Stimulated activated CD4-positive, alpha-beta T cell treated with anti-CD3 and anti-CD28 coated beads, Interleukin-1b, Interleukin-23, amount 100 ng/mL, for 24 hours (primary cell): ENCODE measurements around the gene TP73.
"Not testable (repeated sequence)": the region's sequence is repeated elsewhere in the genome, so short reads cannot be mapped to it uniquely, and the experiment has no call there.

Source experiments
- DNase-seq, 4 experiments: peaks; one replicate each; pipeline ENCODE4 v3.0.0-alpha.2; 2020; ENCODE audit warnings: low read depth in 4 of 4, low spot score in 1 of 4

Gene TP73

DNA sequence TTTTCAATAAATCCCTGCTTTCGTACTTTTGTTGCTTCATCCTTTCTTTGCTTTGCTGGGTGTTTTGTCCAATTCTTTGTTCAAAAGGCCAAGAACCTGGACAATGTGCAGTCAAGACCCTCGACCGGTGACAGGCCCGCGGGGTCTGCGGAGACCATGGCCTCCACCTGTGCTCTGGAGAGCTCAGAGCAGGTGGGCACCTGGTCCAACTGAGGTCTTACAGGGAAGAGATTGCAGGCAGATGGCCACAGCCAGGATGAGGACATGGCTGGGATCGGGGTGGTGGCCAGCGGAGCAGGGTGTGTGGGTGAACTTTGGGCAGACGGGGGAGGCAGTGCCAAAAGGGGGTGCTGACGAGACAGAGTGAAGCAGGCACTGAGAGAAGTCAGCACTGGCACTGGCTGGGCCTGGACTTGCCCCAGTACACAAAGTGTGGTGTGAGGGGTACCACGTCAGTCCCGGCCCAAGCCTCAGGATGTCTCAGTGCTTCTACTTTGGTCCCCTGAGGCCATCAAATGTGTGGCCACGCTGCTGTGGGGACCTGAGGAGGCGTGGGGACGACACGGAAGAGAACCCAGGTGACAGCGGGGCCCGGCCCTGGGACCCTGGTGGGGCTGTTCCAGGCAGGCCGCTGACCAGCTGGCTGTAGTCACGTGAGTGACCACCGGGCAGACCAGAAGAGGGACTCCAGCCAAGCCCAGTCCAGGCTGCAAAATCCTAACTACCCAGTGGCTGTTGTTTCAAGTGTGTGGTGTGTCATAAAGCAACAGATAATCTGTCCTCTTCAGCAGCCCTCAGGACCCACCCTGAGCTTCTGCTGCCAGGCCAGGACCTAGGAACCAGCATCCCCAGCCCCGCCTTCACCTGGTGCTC lies 89.5 kb downstream of the TP73 start:
- DNase-seq, result no peak

DNA sequence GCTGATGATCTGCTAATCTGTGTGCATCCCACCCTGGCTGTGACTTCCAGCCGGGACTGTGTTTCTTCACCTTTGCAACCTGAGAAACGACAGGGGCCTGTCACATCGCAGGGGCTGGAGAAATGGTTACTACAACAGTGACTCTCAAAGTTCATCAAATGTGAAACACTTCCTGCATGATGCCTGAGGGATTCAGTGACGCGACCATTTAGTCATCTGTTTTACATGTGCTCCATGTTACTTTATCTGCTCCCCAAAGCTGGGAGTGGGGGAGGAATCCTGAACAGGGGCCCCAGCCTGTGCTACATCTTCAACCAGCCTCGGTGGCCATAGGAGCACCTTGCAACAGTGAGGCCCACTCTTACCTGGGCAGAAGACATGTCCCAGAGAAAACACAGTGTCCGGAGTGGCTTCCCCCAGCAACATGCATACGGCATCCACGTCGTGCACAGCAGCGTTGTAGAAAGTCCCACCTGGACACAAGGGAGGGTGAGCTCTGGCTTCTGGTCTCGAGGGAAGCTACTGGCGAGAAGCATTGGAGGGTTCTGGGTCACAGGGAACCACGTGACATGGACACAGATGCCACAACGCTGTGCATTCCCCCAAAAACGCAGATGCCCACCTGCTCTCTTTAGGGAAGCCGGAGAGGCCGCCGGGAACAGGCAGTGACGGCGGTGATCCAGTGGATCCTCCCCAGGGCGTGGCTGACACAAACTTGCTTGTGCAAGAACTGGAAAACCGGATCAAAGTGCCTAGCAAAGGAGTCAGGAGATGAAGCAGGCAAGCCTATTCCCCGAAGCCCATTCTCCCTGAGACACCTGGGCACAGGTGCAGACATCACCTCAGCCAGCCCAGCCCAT lies 90.4 kb downstream of the TP73 start:
- DNase-seq, result no peak

DNA sequence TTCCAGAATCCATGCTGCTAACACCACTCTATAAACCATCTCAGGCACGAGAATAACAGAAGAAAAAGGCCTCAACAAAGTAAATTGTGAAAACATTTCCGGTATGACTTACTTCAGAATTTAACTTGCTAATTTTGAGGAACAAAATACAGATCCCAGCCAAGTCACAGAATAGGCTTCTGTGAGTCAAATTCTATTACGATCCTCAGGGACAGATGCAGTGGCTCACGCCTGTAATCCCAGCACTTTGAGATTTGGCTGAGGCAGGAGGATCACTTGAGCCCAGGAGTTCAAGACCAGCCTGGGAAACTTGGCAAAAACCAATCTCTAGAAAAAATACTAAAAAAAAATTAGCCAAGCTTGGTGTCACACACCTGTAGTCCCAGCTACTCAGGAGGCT lies 91.1 kb downstream of the TP73 start:
- DNase-seq, result no peak

DNA sequence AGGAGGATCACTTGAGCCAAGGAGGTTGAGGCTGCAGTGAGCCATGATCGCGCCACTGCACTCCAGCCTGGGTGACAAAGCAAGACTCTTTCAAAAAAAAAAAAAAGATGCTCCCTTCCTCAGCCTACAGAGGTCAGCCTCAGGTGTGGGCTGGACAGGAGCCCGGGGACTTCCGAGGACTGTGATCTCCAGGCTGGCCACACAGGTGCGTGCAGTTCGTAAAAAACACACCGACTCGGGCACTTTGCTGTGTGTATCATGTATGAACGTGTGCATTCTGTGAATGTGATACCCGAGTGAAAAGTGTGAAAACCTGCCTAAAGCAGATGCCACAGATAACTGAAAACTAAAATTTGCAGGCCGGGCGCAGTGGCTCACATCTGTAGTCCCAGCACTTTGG lies 91.5 kb downstream of the TP73 start:
- no peak for DNase-seq

DNA sequence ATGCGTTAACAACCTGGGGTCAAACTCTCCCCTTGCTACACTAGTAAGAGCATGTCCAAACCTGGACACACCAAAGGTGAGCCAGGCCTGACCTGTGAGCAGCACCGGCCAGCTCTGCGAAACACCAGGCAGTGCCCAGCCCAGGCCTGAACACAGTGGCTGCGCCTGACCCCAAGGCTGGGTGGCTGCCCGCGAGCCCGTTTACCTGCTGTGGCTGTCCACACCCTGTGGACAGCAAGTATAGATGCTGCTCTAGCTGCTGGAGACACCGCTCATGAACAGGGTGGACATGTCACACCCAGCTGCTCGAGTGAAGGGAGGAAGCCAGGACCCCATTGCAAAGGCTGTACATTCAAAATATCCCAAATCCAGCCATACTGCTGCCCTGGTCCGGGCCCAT lies 92.3 kb downstream of the TP73 start:
- no peak for DNase-seq

DNA sequence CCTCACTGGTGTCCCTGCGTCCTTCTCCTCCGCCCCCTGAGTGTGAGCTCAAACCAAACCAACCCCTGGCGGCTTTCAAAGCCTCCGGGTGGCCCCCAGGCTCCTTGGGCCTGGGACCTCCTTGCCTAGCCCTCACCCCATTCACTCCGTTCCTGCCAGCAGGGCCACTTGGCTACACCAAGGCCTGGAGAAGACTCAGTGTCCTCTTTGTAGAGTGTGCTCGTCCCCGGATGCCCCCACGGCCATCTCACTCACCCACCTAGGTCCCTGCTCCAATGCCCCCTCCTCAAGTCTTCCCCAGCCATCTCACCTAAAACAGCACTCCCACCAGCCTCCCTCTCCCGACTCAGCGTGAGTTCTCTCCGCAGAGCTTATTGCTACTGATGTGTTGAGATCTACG lies 92.8 kb downstream of the TP73 start:
- no peak for DNase-seq

DNA sequence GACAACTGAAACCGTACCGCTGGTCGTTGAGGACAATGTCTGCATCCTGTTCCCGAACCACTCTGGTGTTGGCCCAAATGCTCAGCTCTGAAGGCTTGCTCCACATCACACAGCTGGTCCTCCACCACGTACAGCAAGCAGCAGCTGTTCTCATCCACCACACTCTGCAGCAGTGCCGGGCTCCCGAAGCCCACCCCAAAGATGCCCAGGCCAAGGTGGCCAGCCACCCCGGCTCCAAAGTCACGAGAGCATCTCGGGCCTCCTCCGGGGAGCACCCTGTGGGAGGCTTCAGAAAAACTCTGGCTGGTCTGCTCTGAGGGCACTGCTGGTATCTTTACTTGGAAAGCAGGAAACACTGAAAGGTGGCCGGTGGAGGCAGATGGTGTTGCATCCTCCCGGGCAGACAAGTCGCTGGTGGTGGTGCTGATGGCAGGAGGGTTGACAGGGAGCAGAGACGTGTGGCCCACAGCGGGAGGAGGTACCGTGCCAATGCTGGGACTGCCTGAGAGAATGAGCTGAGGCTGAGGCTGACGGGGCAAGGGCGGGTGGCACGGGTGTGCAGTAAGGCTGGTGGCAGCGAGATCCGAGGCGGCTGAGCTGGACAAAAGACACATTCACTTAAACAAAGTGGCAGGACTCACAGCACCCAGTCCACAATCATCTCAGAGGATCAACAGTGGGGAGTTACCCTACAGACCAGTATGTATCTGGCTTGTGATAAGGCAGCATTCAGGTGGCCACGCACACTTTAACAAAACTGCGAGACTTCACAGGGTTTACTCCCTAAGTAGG lies 93.5 kb downstream of the TP73 start:
- DNase-seq, result no peak

DNA sequence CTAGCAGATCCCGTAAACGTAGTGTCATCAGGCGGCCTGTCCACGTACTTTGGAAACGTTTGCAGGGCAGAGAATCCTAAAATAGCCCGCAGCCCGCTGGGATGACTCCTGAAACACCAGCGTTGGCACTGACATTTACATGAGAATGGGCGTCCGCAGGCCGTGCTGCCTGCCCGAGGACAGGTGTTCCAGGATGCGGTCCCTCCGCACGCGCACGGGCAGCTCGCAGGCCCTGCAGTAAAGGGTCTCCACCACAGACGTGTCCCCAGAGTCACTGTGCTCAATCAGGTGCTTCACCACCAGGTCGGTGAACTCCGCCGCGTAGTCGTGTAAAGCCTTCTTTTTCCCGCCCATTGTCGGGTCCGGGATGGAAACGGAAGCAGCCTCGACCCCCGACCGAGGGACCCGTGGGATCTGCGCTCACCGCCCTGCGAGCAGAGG lies 94.1 kb downstream of the TP73 start:
- no peak for DNase-seq

DNA sequence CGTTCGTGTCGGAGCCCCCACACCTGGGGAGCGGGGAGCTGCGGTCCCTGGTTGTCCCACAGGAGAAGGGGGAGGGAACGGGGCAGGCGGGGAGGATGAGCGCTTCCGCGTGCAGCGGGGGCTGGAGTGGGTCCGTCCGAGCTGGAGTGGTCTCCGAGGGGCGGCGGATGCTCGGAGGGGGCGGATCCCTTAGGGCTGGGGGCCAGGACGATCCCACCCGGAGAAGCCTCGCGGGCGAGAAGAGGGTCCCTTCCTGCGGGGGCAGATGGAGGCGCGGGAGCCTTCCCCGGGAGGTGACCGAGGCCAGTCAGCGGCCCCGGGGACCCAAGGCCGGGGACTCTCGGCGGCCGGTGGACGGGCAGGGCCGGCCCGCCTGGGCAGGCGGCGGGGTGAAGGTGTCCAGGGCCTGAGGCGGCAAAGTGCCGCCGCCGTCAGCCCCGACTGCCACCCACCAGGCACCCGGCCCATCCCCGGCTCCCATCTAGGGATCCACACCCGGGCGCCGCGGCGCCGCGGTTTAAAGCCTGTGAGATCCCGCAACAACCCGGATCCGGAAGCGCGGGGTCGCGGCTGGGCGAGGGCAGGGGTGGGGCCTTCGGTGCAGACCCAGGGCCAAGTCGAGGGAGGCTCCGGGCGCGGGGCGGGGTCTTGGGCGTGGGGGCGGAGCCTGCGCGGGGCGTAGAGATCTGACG lies 94.7 kb downstream of the TP73 start:
- peak; percentile 81 to 91 (median 88) for DNase-seq

DNA sequence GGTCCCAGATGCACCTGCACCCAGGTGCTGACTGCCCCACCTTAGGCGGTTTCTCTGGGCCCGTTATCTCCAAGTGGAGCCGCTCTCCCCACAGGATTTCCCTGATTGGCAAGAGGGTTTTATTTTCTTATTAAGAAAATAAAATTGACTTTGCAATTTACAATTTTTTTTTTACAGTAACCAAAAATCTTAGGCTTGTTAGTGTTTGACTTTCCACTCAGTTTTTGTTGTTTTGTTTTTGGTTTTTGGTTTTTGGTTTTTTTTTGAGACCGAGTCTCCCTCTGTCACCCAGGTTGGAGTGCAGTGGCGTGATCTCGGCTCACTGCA lies 95.2 kb downstream of the TP73 start:
- no peak for DNase-seq

DNA sequence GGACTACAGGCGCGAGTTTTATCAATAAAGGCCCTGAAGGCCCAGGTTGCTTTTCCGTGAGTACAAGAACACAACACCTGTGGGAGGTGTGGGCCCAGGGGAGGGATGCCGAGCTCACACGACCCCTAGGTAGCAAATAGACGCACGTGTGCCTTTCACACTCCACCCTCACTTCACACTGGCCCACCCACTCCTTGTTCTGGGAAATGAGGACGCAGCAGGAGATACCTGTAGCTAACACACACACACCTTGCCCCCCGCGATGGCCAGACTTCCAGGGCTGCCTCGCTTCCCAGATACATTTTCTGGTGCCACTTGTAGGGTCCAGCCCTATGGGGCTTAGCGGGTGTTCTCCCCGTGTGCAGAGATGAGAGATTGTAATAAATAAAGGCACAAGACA lies 95.6 kb downstream of the TP73 start:
- DNase-seq, result no peak

DNA sequence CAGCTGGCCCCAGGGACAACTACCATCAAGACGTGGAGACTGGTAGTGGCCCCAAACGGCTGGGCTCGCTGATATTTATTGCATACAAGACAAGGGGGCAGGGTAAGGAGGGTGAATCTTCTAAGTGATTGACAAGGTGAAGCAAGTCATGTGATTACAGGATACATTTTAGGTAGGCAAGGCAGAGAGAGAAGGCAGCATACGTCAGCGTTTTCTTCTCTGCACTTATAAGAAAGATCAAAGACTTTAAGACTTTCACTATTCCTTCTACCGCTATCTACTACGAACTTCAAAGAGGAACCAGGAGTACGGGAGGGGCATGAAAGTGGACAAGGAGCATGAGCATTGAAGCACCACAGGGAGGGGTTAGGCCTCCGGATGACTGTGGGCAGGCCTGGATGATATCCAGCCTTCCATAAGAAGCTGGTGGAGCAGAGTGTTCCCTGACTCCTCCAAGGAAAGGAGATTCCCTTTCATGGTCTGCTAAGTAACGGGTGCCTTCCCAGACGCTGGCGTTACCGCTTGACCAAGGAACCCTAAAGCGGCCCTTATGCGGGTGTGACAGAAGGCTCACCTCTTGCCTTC lies 96.1 kb downstream of the TP73 start:
- DNase-seq, result not testable (repeated sequence)

DNA sequence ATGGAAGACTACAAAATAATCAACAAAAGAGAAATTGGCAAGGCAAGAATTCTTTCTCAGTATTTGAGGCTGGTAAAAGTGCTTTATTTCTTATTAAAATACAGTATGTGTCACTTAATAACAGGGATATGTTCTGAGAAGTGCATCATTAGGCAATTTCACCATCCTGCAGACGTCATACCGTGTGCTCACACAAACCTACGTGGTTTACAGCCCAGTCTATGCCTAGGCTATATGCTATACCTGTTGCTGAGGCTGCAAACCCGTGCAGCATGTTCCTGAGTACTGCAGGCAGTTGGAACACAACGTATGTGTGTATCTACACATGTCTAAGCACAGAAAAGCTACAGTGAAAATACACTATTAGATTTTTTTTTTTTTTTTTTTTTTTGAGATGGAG lies 97.2 kb downstream of the TP73 start:
- no peak for DNase-seq

DNA sequence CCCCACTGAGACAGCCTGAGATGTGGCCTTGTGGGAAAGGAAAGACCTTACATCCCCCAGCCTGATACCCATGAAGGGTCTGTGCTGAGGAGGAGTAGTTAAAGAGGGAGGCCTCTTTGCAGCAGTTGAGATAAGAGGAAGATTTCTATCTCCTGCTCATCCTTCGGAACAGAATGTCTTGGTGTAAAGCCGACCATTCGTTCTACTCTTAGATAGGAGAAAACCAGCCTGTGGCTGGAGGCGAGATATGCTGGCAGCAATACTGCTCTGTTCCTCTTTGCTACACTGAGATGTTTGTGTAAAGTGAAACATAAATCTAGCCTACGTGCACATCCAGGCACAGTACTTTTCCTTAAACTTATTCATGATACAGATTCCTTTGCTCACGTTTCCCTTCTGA lies 98.4 kb downstream of the TP73 start:
- no peak for DNase-seq

DNA sequence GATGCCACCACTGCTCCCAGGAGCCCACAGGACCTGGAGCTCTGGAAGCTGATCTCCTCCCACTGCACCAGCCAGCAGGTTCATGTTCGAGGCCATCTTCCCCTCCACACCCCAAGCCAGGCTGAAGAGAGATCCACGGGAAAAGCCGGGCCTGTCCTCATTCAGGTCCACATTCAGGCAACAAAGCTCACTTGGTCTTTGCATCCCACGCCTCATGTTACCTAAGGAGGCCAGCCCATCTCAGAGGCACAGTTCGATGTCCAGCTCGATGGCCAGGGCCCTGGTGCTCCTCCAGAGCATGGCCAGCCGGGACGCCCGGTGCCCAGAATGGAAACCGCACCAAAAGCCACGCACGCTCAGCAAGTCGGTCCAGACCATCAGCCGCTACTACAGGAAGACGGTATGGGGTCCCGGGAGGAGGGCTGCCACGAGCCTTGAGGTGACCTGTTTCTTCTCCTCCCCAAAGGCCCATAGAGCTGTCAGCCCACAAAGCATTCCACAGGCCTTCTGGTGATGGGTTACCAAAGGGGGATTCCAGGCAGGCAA lies 100.2 kb downstream of the TP73 start, which contains the start of gene CCDC27:
TSS of gene CCDC27 (plus strand) at position 51 of the 546 bp plus-strand sequence. CDS start at position 83, 32 bp downstream.
- no peak for DNase-seq

DNA sequence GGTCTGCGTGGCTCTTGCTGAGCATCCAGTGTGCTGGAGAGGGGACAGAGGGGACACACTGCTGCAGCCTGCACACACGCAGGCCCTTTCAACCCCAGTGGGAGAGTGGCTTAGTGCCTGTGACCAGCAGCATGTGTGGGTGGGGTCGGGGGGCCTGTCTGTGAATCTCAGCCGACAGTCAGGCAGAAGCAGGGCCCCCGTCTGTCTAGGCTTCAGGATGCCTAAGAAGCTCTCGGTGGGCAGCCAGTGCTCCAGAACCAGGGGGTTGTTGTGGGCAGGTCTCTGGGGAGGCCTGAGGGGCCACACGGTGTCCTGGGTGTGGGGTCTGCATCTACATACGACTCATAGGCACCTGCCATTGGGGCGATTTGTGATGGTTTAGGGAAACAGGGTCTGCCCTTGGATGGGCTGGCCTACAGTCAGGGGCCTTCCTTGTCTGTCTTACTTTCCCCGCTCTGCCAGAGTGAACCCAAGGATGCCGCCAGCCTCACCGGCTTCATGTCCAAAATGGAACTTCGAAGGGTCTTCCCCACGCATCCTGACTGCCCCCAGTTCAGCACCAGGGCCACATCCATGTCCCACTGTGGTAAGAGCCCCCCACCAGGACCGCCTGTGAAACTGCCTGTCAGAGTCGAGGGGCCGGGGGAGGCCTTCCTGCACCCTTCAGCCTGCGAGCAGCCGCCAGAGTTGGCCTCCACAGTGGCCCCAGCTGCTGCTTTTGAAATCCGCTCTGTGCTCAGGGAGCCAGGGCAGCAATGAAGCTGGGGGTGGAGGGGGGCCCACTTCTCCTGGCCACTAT lies 101.5 kb downstream of the TP73 start:
- no peak for DNase-seq

DNA sequence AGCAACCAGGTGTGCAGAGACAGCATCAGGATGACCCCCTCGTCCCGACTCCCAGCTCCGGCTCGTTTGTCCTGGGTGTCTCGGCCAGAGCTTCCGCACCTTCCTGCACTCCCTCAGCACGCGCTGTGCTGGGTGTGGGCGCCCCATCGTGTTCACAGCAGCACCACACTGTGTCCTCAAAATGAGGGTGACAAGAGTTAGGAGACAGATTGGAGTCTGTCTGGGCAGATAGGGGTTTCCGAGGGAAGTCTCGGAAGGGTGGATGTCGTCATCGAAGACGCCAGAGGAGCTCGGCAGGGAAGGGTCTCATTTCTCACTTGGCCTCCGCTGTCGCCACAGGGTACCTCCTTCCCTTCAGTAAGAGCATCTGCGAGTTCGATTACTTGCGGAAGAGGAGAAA lies 104.1 kb downstream of the TP73 start:
- DNase-seq, result no peak

DNA sequence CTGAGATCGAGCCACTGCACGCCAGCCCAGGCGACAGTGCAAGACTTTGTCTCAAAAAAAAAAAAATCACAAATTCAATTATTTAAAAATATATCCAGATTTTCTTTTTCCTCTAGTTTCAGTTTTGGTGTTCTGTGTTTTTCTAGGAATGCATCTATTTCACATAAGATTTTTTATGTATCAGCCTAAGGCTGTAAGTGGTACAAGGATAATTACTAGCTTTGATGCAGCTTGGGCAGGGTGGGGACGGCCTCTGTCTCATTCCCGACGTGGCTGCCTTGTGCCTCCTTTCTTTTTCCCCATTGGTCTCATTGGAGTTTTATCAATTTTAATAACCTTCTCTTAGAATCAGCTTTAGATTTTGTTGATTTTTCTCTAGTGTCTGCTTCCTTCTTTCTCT lies 106.8 kb downstream of the TP73 start:
- no peak for DNase-seq

DNA sequence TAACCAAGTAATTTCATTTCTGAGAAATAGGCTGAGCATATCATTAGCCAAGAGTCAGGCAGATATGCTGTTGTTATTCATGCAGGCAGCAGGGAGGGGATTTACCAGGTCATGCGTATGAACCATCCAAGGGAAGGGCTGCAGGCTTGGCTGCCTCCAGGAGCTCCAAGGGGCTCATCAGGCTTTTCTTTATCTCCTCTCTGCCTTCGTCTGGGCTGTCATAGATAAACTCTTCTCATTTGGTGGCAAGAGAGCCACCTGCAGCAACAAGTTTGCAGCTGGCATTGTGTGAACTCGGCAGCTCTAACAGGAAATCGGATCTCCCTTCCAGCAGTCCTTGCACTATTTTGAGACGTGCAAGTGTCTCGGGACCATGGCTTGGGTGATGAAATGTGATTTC lies 107.5 kb downstream of the TP73 start:
- DNase-seq, result no peak
